GM12878 (cell line): ENCODE measurements around the gene IL15. TPM values are rescaled to one million over a fixed set of nuclear protein-coding genes. Genes with fewer than 3 reads are reported as not detected.

ENCODE experiments used
- ATAC-seq: fragments of 200-7000 bp; cut with Tn5 transposase; 3 replicates; pipeline ENCODE4 v1.9.1; 2020; ENCODE audit warnings: mild to moderate bottlenecking, moderate library complexity
- BruUV-seq: library from RNA; stranded (reverse); fragments of 400-500 nt; replicated peaks from 2 replicates; lab custom pipeline; 2021; lab: Mats Ljungman, UMichigan
- CTCF ChIA-PET: fragments of 300-600 bp; sonication (Branson Sonifier 250); formaldehyde crosslinking; extraction: SDS; loops from one replicate; lab custom pipeline; 2021; ENCODE audit warnings: inconsistent platforms; lab: Yijun Ruan, JAX
- POLR2A ChIA-PET: fragments of 350-600 bp; formaldehyde crosslinking; extraction: SDS; loops from one replicate; lab custom pipeline; 2021; ENCODE audit warnings: inconsistent platforms; lab: Charles Lee
- RAD21 ChIA-PET: fragments of 300-600 bp; sonication (Branson Sonifier 250); formaldehyde crosslinking; loops from one replicate; lab custom pipeline; 2023; ENCODE audit warnings: antibody characterized with exemption; ENCODE audit not compliant: unreplicated experiment; lab: Charles Lee
- SMC1A ChIA-PET: fragments of 300-600 bp; sonication (Branson Sonifier 250); formaldehyde crosslinking; loops from one replicate; lab custom pipeline; 2023; ENCODE audit not compliant: unreplicated experiment, uncharacterized antibody; lab: Charles Lee
- DNase-seq: peaks from one replicate; pipeline ENCODE4 v3.0.0-alpha.2; 2011; ENCODE audit warnings: low read depth, low spot score
- FAIRE-seq: peaks from 3 replicates; lab custom pipeline; 2011; peaks lifted over from hg19 to GRCh38; lab: Jason Lieb, UNC
- H2AFZ ChIP-seq: 2 replicates; pipeline ENCODE4 v1.6.0; 2011; ENCODE audit warnings: low read depth, low read length, control low read depth; ENCODE audit not compliant: control insufficient read depth
- H3K27ac ChIP-seq: 2 replicates; pipeline ENCODE4 v1.5.1; 2011; ENCODE audit warnings: control low read depth; ENCODE audit not compliant: control insufficient read depth, insufficient read depth
- H3K27me3 ChIP-seq, 2 experiments: replicated peaks in 1 of 2; 2 replicates each; pipeline versions ENCODE4 v1.6.0 to v1.6.1; 2011; ENCODE audit warnings: low read length in 1 of 2; ENCODE audit not compliant: control insufficient read depth in 2 of 2, insufficient read depth in 2 of 2
- H3K36me3 ChIP-seq, 2 experiments: 2 replicates each; pipeline ENCODE4 v1.5.1; 2011; ENCODE audit warnings: low read length in 1 of 2; ENCODE audit not compliant: control insufficient read depth in 2 of 2, insufficient read depth in 2 of 2
- H3K4me1 ChIP-seq: 2 replicates; pipeline ENCODE4 v1.6.1; 2011; ENCODE audit warnings: mild to moderate bottlenecking, low read length, moderate library complexity, mixed read lengths; ENCODE audit not compliant: control insufficient read depth, insufficient read depth
- H3K4me2 ChIP-seq: 2 replicates; pipeline ENCODE4 v1.6.0; 2011; ENCODE audit warnings: control low read depth; ENCODE audit not compliant: control insufficient read depth, insufficient read depth
- H3K4me3 ChIP-seq: fragments of 200-600 bp; sonication (generic); 2 replicates; pipeline ENCODE4 v1.5.1; 2016
- H3K79me2 ChIP-seq: 2 replicates; pipeline ENCODE4 v1.6.0; 2011; ENCODE audit warnings: low read length; ENCODE audit not compliant: control insufficient read depth, insufficient read depth
- H3K9ac ChIP-seq: 2 replicates; pipeline ENCODE4 v1.8.0; 2011; ENCODE audit warnings: low read length, control low read depth, mixed read lengths; ENCODE audit not compliant: control insufficient read depth, insufficient read depth
- H3K9me3 ChIP-seq: replicated peaks from 3 replicates; pipeline ENCODE4 v1.5.1; 2011; ENCODE audit warnings: mild to moderate bottlenecking, low read length; ENCODE audit not compliant: control insufficient read depth, insufficient read depth
- H4K20me1 ChIP-seq: 2 replicates; pipeline ENCODE4 v1.6.0; 2011; ENCODE audit not compliant: control insufficient read depth, insufficient read depth
- CHD1 ChIP-seq: IDR thresholded peaks from 2 replicates; pipeline ENCODE4 v1.6.1; 2012; ENCODE audit warnings: low read depth, low read length, improper control_type of control experiment
- MXI1 ChIP-seq: fragments of 150-350 bp; IDR thresholded peaks from 2 replicates; pipeline ENCODE4 v1.6.1; 2011; ENCODE audit warnings: low read depth, mild to moderate bottlenecking, inconsistent platforms, low read length, improper control_type of control experiment
- POLR2AphosphoS5 ChIP-seq: IDR thresholded peaks from 2 replicates; pipeline ENCODE4 v1.6.1; 2011; ENCODE audit warnings: mild to moderate bottlenecking, low read length, inconsistent platforms
- STAT1 ChIP-seq: fragments of 450-650 bp; conservative IDR thresholded peaks from 2 replicates; pipeline ENCODE4 v1.6.1; 2014; ENCODE audit warnings: antibody characterized with exemption, mild to moderate bottlenecking
- STAT3 ChIP-seq: IDR thresholded peaks from 2 replicates; pipeline ENCODE4 v1.6.1; 2011; ENCODE audit warnings: low read depth, low read length, improper control_type of control experiment
- TARDBP ChIP-seq: IDR thresholded peaks from 2 replicates; pipeline ENCODE4 v1.6.1; 2016; ENCODE audit warnings: borderline replicate concordance
- ZZZ3 ChIP-seq: IDR thresholded peaks from 2 replicates; pipeline ENCODE4 v1.6.1; 2011; ENCODE audit warnings: low read depth; ENCODE audit not compliant: control insufficient read depth, insufficient read length
- in situ Hi-C: fragments of 300-500 bp; cut with MboI; formaldehyde crosslinking; loops from 9 replicates; pipeline ENCODE4 v1.14.3; 2018; ENCODE audit warnings: mixed read lengths
- intact Hi-C: fragments of 100-400 bp; cut with micrococcal nuclease; formaldehyde crosslinking; loops from one replicate; pipeline ENCODE4 v1.14.2; 2022; ENCODE audit not compliant: unreplicated experiment
- polyA plus RNA-seq, 11 experiments: library from polyadenylated mRNA; depleted of rRNA in 4 of 11; unstranded in 6 of 11; stranded (reverse) in 5 of 11; fragments of >200 nt; fragmentation: Nextera tagmentation in 4 of 11; fragmentation: Illumina TruSeq in 1 of 11; extraction: Ambion mirVana in 4 of 11; extraction: Trizol in 1 of 11; gene quantifications; 1 replicate in 1 of 11; 2 replicates in 10 of 11; pipeline versions ENCODE4 v1.2.1 to v1.2.3, GENCODE V29; 2011 to 2016; ENCODE audit warnings: inconsistent platforms in 2 of 11, missing spikeins in 2 of 11, low read depth in 1 of 11
- total RNA-seq, 4 experiments: library from RNA; depleted of rRNA in 3 of 4; stranded (reverse); fragments of >200 nt in 3 of 4; fragmentation: Illumina TruSeq in 1 of 4; extraction: Trizol in 1 of 4; gene quantifications; 2 replicates each; pipeline versions ENCODE4 v1.2.1 to v1.2.3, GENCODE V29; 2013 to 2021
- TF ChIP-seq, protein P1 (sequence below): fragments of 450-650 bp; conservative IDR thresholded peaks from 2 replicates; pipeline ENCODE4 v1.6.1; 2017; ENCODE audit warnings: mild to moderate bottlenecking, moderate library complexity
- TF ChIP-seq, protein P2 (sequence below): IDR thresholded peaks from 2 replicates; pipeline ENCODE4 v1.6.1; 2011; ENCODE audit warnings: borderline replicate concordance, low read depth, mild to moderate bottlenecking, moderate library complexity, low read length; ENCODE audit not compliant: insufficient read depth, poor library complexity, severe bottlenecking

Gene IL15
- total and polyA plus RNA-seq, 10 of the 15 experiments (the other 5 are each of a cell fraction or from before 2014, with no cell fraction given), result 6.0 to 11.4 (median 8.2) TPM

- POLR2A ChIA-PET, result no interaction called here
- Histone ChIP-seq H2AFZ (no peak overlapping the region), H4K20me1 (no peaks in the 10 kb centered on the region), H3K4me2 (no peak overlapping the region), H3K9ac (no peak overlapping the region), H3K4me3 (no peak overlapping the region), H3K27me3 (no peaks in the 10 kb centered on the region), H3K79me2 (no peaks in the 10 kb centered on the region), H3K9me3 (no peaks in the 10 kb centered on the region; the same call in 2 of the 3 replicates), H3K27ac (no peak overlapping the region), H3K36me3 (no peaks in the 10 kb centered on the region), H3K4me1 (no peaks in the 10 kb centered on the region)
- FAIRE-seq (no peak), DNase-seq (no peak), ATAC-seq (no peak)
- no TSS peak for BruUV-seq
- TF ChIP-seq POLR2AphosphoS5 (no peak), STAT1 (no peak), TARDBP (no peak), STAT3 (no peak), MXI1 (no peak), ZZZ3 (no peak), CHD1 (no peak)
- TF ChIP-seq, protein P1, sequence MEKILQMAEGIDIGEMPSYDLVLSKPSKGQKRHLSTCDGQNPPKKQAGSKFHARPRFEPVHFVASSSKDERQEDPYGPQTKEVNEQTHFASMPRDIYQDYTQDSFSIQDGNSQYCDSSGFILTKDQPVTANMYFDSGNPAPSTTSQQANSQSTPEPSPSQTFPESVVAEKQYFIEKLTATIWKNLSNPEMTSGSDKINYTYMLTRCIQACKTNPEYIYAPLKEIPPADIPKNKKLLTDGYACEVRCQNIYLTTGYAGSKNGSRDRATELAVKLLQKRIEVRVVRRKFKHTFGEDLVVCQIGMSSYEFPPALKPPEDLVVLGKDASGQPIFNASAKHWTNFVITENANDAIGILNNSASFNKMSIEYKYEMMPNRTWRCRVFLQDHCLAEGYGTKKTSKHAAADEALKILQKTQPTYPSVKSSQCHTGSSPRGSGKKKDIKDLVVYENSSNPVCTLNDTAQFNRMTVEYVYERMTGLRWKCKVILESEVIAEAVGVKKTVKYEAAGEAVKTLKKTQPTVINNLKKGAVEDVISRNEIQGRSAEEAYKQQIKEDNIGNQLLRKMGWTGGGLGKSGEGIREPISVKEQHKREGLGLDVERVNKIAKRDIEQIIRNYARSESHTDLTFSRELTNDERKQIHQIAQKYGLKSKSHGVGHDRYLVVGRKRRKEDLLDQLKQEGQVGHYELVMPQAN, result no peak
- TF ChIP-seq, protein P2, sequence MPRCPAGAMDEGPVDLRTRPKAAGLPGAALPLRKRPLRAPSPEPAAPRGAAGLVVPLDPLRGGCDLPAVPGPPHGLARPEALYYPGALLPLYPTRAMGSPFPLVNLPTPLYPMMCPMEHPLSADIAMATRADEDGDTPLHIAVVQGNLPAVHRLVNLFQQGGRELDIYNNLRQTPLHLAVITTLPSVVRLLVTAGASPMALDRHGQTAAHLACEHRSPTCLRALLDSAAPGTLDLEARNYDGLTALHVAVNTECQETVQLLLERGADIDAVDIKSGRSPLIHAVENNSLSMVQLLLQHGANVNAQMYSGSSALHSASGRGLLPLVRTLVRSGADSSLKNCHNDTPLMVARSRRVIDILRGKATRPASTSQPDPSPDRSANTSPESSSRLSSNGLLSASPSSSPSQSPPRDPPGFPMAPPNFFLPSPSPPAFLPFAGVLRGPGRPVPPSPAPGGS, result no peak
- SMC1A ChIA-PET, result no interaction called here
- CTCF ChIA-PET, result interaction anchor here (0.6 to 0.9 kb wide), 2 partner anchors 20 to 285 kb away, joined by 3 read pairs; no protein-coding TSS in a partner anchor
- RAD21 ChIA-PET, result no interaction called here
- intact Hi-C loops, result no loop called here
- in situ Hi-C loops, result no loop called here
Observed at GRCh38 chr4:141782205-141782604, 145.8 kb downstream of the IL15 start.
